ENCODE results near the gene PLD6. TPM values are rescaled to one million over a fixed set of nuclear protein-coding genes. Genes with fewer than 3 reads are reported as not detected.

Gene PLD6
- total RNA-seq, 4 donors from 2014 or later = 3.1 to 13.7 (median 6.9) TPM

- Histone ChIP-seq H3K27ac (replicated peaks in 1 of 4) (no peak overlapping the region), H3K9me3 (no peaks in the 10 kb centered on the region), H3K27me3 (no peaks in the 10 kb centered on the region), H3K4me1 (peaks cover 33 to 57% (median 47%) of the 10 kb centered on the region in 4 donors), H3K36me3 (peaks cover 48 to 57% (median 55%) of the 10 kb centered on the region in 4 donors), H3K4me3 (no peak overlapping the region)
- no peak for TF ChIP-seq POLR2AphosphoS5 (IDR thresholded peaks at IDR 0.05)
- TF ChIP-seq CTCF (IDR thresholded peaks at IDR 0.05) = no peak
- TF ChIP-seq POLR2A (IDR thresholded peaks at IDR 0.05; ENCODE audit: low read depth) = no peak
- no peak for TF ChIP-seq EP300 (IDR thresholded peaks at IDR 0.05)
- intact Hi-C loops (cut with DNase I) = no loop called here
- 70% methylated on average over 11 of the region's 11 CpGs for WGBS
- DNase-seq (ENCODE audit: extremely low spot score) = no peak
These were observed 26.1 kb upstream of the PLD6 start for GRCh38 chr17:17232303-17232621.

- intact Hi-C loops (cut with DNase I) = no loop called here
- peaks cover 33 to 58% (median 47%) of the 10 kb centered on the region in 4 donors for H3K4me1 ChIP-seq
- no peaks in the 10 kb centered on the region for H3K27me3 ChIP-seq
- H3K36me3 ChIP-seq = peaks cover 53 to 62% (median 60%) of the 10 kb centered on the region in 4 donors
- no peak for TF ChIP-seq POLR2AphosphoS5 (IDR thresholded peaks at IDR 0.05)
- TF ChIP-seq EP300 (IDR thresholded peaks at IDR 0.05) = no peak
- no peak for TF ChIP-seq CTCF (IDR thresholded peaks at IDR 0.05)
- TF ChIP-seq POLR2A (IDR thresholded peaks at IDR 0.05; ENCODE audit: low read depth) = no peak
- no peak for DNase-seq (ENCODE audit: extremely low spot score)
- H3K4me3 ChIP-seq = no peak overlapping the region
- 71% methylated on average over 15 of the region's 16 CpGs for WGBS
- no peak overlapping the region for H3K27ac ChIP-seq (replicated peaks in 1 of 4)
- no peaks in the 10 kb centered on the region for H3K9me3 ChIP-seq
These were observed 25.6 kb upstream of the PLD6 start for GRCh38 chr17:17231621-17232302.

- peaks cover 17 to 47% (median 31%) of the 10 kb centered on the region in 4 donors for H3K4me1 ChIP-seq
- intact Hi-C loops (cut with DNase I) = no loop called here
- H3K4me3 ChIP-seq = no peak overlapping the region
- no peaks in the 10 kb centered on the region for H3K27me3 ChIP-seq
- TF ChIP-seq POLR2AphosphoS5 (IDR thresholded peaks at IDR 0.05) (no peak), POLR2A (IDR thresholded peaks at IDR 0.05; ENCODE audit: low read depth) (no peak), CTCF (IDR thresholded peaks at IDR 0.05) (no peak), EP300 (IDR thresholded peaks at IDR 0.05) (no peak)
- no peak overlapping the region for H3K27ac ChIP-seq (replicated peaks in 1 of 4)
- 93% methylated on average over 24 of the region's 26 CpGs for WGBS
- H3K9me3 ChIP-seq = no peaks in the 10 kb centered on the region
- peaks cover 74 to 83% (median 81%) of the 10 kb centered on the region in 4 donors for H3K36me3 ChIP-seq
- DNase-seq (ENCODE audit: extremely low spot score) = no peak
These were observed 23.6 kb upstream of the PLD6 start for GRCh38 chr17:17229416-17230384.

GRCh38 chr17:17228521-17229279 is 22.6 kb upstream of the PLD6 start:
- Histone ChIP-seq H3K27me3 (no peaks in the 10 kb centered on the region), H3K9me3 (no peaks in the 10 kb centered on the region), H3K4me1 (peaks cover 7 to 37% (median 21%) of the 10 kb centered on the region in 4 donors), H3K27ac (replicated peaks in 1 of 4) (no peak overlapping the region), H3K36me3 (peaks cover 84 to 93% (median 91%) of the 10 kb centered on the region in 4 donors), H3K4me3 (no peak overlapping the region)
- TF ChIP-seq POLR2A (IDR thresholded peaks at IDR 0.05; ENCODE audit: low read depth) (no peak), EP300 (IDR thresholded peaks at IDR 0.05) (no peak), CTCF (IDR thresholded peaks at IDR 0.05) (no peak), POLR2AphosphoS5 (IDR thresholded peaks at IDR 0.05) (no peak)
- WGBS = 90% methylated on average over 17 of the region's 17 CpGs
- DNase-seq (ENCODE audit: extremely low spot score) = no peak
- intact Hi-C loops (cut with DNase I) = no loop called here
